Karpas-422 (cell line): Measurements from ENCODE around the gene NUDT9. TPM values are rescaled to one million over a fixed set of nuclear protein-coding genes. Genes with fewer than 3 reads are reported as not detected.
A peak's percentile ranks its signal among the peaks of the same experiment; 100 is the strongest.
"Not testable (repeated sequence)": the region's sequence is repeated elsewhere in the genome, so short reads cannot be mapped to it uniquely, and the experiment has no call there.

ENCODE experiments used
- DNase-seq: peaks from one replicate; pipeline ENCODE4 v3.0.0-alpha.2; 2015
- H2AFZ ChIP-seq: fragments of 200-600 bp; sonication (generic); 2 replicates; pipeline ENCODE4 v1.6.1; 2014; ENCODE audit warnings: antibody characterized with exemption, low read length, mixed read lengths
- H3K27ac ChIP-seq: fragments of 200-600 bp; sonication (generic); 2 replicates; pipeline ENCODE4 v1.5.1; 2014; ENCODE audit warnings: mild to moderate bottlenecking, low read length, moderate library complexity
- H3K27me3 ChIP-seq: fragments of 200-600 bp; sonication (generic); 2 replicates; pipeline ENCODE4 v1.6.1; 2014; ENCODE audit warnings: low read length, mixed read lengths
- H3K36me3 ChIP-seq: fragments of 200-600 bp; sonication (generic); 2 replicates; pipeline ENCODE4 v1.6.1; 2014; ENCODE audit warnings: low read length, mixed read lengths; ENCODE audit not compliant: insufficient read depth
- H3K4me1 ChIP-seq: fragments of 200-600 bp; sonication (generic); 2 replicates; pipeline ENCODE4 v1.6.1; 2014; ENCODE audit warnings: mild to moderate bottlenecking, low read length, mixed read lengths
- H3K4me2 ChIP-seq: fragments of 200-600 bp; sonication (generic); 2 replicates; pipeline ENCODE4 v1.6.1; 2014; ENCODE audit warnings: low read length, low read depth, mild to moderate bottlenecking; ENCODE audit not compliant: poor library complexity, severe bottlenecking
- H3K4me3 ChIP-seq: fragments of 200-600 bp; sonication (generic); 2 replicates; pipeline ENCODE4 v1.5.1; 2014; ENCODE audit warnings: mild to moderate bottlenecking, antibody characterized with exemption, low read length, mixed read lengths
- H3K79me2 ChIP-seq: fragments of 200-600 bp; sonication (generic); 2 replicates; pipeline ENCODE4 v1.6.1; 2014; ENCODE audit warnings: mild to moderate bottlenecking, low read length, mixed read lengths
- H3K9ac ChIP-seq: fragments of 200-600 bp; sonication (generic); 2 replicates; pipeline ENCODE4 v1.6.0; 2014; ENCODE audit warnings: low read length
- H3K9me2 ChIP-seq: fragments of 200-600 bp; sonication (generic), shearing (Covaris generic); replicated peaks from 2 replicates; pipeline ENCODE4 v1.6.0; 2014; ENCODE audit warnings: mild to moderate bottlenecking, low read length, moderate library complexity; ENCODE audit not compliant: insufficient read depth
- H3K9me3 ChIP-seq: fragments of 300-700, 200-600 bp; sonication (generic); 2 replicates; pipeline ENCODE4 v1.6.1; 2014; ENCODE audit warnings: low read length, mixed read lengths
- H4K20me1 ChIP-seq: fragments of 200-600 bp; sonication (generic); 2 replicates; pipeline ENCODE4 v1.6.1; 2014; ENCODE audit warnings: mild to moderate bottlenecking, antibody characterized with exemption, low read length, low read depth; ENCODE audit not compliant: insufficient read depth
- total RNA-seq: library from RNA; depleted of rRNA; stranded (reverse); fragments of >200 nt; shearing (Covaris generic); gene quantifications from 2 replicates; pipeline ENCODE4 v1.2.3, GENCODE V29; 2014; ENCODE audit warnings: low replicate concordance

NUDT9 gene
- total RNA-seq, 1 experiment from 2014 or later, result 18.5 TPM

DNA sequence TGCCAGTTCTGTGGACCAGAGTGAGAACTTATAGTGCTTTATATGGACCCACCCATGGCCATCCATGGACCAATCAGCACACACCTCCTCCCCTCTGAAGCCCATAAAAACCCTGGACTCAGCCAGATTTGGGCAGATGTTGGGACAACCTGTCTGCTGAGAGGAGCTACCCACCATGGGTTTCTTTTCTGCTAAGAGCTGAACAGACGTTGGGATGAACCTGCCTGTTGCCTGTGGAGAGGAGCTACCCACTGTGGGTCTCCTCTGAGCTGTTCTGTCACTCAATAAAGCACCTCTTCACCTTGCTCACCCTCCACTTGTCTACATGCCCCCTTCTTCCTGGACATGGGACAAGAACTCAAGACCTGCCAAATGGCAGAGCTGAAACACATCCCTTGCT is 22.4 kb upstream of the NUDT9 start:
- Histone ChIP-seq H3K79me2 (no peaks in the 10 kb centered on the region), H3K4me2 (no peak overlapping the region), H4K20me1 (no peaks in the 10 kb centered on the region), H3K27me3 (no peaks in the 10 kb centered on the region), H2AFZ (no peak overlapping the region), H3K9me2 (no peaks in the 10 kb centered on the region), H3K36me3 (no peaks in the 10 kb centered on the region), H3K9ac (no peak overlapping the region), H3K9me3 (no peaks in the 10 kb centered on the region), H3K27ac (no peak overlapping the region), H3K4me3 (no peak overlapping the region), H3K4me1 (no peaks in the 10 kb centered on the region)
- DNase-seq, result no peak

- not testable (repeated sequence) for H3K9ac ChIP-seq, H3K79me2 ChIP-seq, H3K4me3 ChIP-seq, H4K20me1 ChIP-seq, H3K9me3 ChIP-seq, H3K4me2 ChIP-seq, H3K4me1 ChIP-seq, H3K9me2 ChIP-seq, H3K27me3 ChIP-seq, H3K36me3 ChIP-seq, H2AFZ ChIP-seq, H3K27ac ChIP-seq
- peak; percentile 10 for DNase-seq
Measured at GRCh38 chr4:87403732-87404131, 18.6 kb upstream of the NUDT9 start.

GRCh38 chr4:87405211-87405820 is 17.1 kb upstream of the NUDT9 start:
- H3K79me2 ChIP-seq, result no peaks in the 10 kb centered on the region
- H3K4me3 ChIP-seq, result no peak overlapping the region
- no peak overlapping the region for H3K4me2 ChIP-seq
- peak; percentile 12 for DNase-seq
- no peaks in the 10 kb centered on the region for H3K27me3 ChIP-seq
- H3K9me3 ChIP-seq, result no peaks in the 10 kb centered on the region
- no peaks in the 10 kb centered on the region for H4K20me1 ChIP-seq
- peaks cover 7% of the 10 kb centered on the region; the same call in 1 of the 2 replicates for H3K4me1 ChIP-seq
- H3K27ac ChIP-seq, result no peak overlapping the region
- no peaks in the 10 kb centered on the region for H3K36me3 ChIP-seq
- H3K9ac ChIP-seq, result no peak overlapping the region
- no peak overlapping the region for H2AFZ ChIP-seq
- H3K9me2 ChIP-seq, result no peaks in the 10 kb centered on the region

DNA sequence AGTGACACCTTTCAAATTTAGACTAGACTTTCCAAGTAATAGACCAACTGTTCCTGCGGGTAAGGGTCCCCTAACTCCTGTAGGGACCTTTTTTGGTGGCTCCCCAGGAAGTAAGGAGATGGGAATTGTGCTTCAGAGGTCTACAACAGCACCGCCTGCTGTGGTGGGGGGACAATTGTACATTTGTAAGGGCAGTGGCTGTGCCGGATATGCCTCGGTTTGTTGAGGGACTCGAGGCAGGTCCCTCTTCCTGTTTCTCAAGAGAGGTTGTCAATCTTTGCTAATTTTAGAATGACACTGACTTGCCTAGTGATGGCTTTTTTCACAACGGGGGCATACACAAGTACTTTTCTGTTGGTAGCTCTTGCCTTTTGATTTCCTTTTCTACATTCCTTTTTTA is 15.9 kb upstream of the NUDT9 start:
- no peak overlapping the region for H2AFZ ChIP-seq
- DNase-seq, result peak; percentile 64
- no peak overlapping the region for H3K4me2 ChIP-seq
- no peak overlapping the region for H3K9ac ChIP-seq
- H3K4me1 ChIP-seq, result peaks cover 7% of the 10 kb centered on the region; the same call in 1 of the 2 replicates
- no peaks in the 10 kb centered on the region for H3K79me2 ChIP-seq
- H3K9me2 ChIP-seq, result no peaks in the 10 kb centered on the region
- no peak overlapping the region; the same call in 1 of the 2 replicates for H3K4me3 ChIP-seq
- no peaks in the 10 kb centered on the region for H3K36me3 ChIP-seq
- H4K20me1 ChIP-seq, result no peaks in the 10 kb centered on the region
- H3K9me3 ChIP-seq, result no peaks in the 10 kb centered on the region
- H3K27me3 ChIP-seq, result no peaks in the 10 kb centered on the region
- no peak overlapping the region for H3K27ac ChIP-seq

- H3K27ac ChIP-seq, H3K9ac ChIP-seq, H3K4me3 ChIP-seq: not testable (repeated sequence)
Measured at GRCh38 chr4:87406902-87407301, 15.5 kb upstream of the NUDT9 start.

GRCh38 chr4:87409420-87409939 is 12.9 kb upstream of the NUDT9 start:
- peak; percentile 37 for DNase-seq
- Histone ChIP-seq H3K9ac (no peak overlapping the region), H3K27me3 (peaks cover 3% of the 10 kb centered on the region; the same call in 1 of the 2 replicates), H2AFZ (no peak overlapping the region), H3K4me1 (peaks cover 7% of the 10 kb centered on the region; the same call in 1 of the 2 replicates), H3K9me2 (no peaks in the 10 kb centered on the region), H4K20me1 (no peaks in the 10 kb centered on the region), H3K4me3 (no peak overlapping the region), H3K27ac (no peak overlapping the region), H3K79me2 (no peaks in the 10 kb centered on the region), H3K36me3 (no peaks in the 10 kb centered on the region), H3K9me3 (no peaks in the 10 kb centered on the region), H3K4me2 (no peak overlapping the region)

More at GRCh38 chr4:87406902-87407301, 15.5 kb upstream of the NUDT9 start:
- peak; percentile 19 for DNase-seq
- not testable (repeated sequence) for H3K4me2 ChIP-seq, H3K27me3 ChIP-seq, H3K36me3 ChIP-seq, H3K9me2 ChIP-seq, H3K9me3 ChIP-seq, H2AFZ ChIP-seq, H3K79me2 ChIP-seq, H3K4me1 ChIP-seq, H4K20me1 ChIP-seq

- no peaks in the 10 kb centered on the region for H4K20me1 ChIP-seq
- no peak overlapping the region for H3K9ac ChIP-seq
- H3K27ac ChIP-seq, result no peak overlapping the region
- H3K4me3 ChIP-seq, result no peak overlapping the region
- H3K4me1 ChIP-seq, result peaks cover 7% of the 10 kb centered on the region; the same call in 1 of the 2 replicates
- no peaks in the 10 kb centered on the region for H3K9me3 ChIP-seq
- no peak for DNase-seq
- H3K27me3 ChIP-seq, result peaks cover 3% of the 10 kb centered on the region; the same call in 1 of the 2 replicates
- no peaks in the 10 kb centered on the region for H3K9me2 ChIP-seq
- no peak overlapping the region for H3K4me2 ChIP-seq
- H3K79me2 ChIP-seq, result no peaks in the 10 kb centered on the region
- H3K36me3 ChIP-seq, result no peaks in the 10 kb centered on the region
- H2AFZ ChIP-seq, result no peak overlapping the region
Measured at GRCh38 chr4:87410157-87410556, 12.2 kb upstream of the NUDT9 start.

- DNase-seq, result peak; percentile 22
- peaks cover 3% of the 10 kb centered on the region; the same call in 1 of the 2 replicates for H3K27me3 ChIP-seq
- no peaks in the 10 kb centered on the region for H3K36me3 ChIP-seq
- no peak overlapping the region for H3K4me2 ChIP-seq
- H3K27ac ChIP-seq, result no peak overlapping the region
- H3K4me1 ChIP-seq, result peaks cover 7% of the 10 kb centered on the region; the same call in 1 of the 2 replicates
- no peaks in the 10 kb centered on the region for H3K9me3 ChIP-seq
- no peaks in the 10 kb centered on the region for H3K79me2 ChIP-seq
- H2AFZ ChIP-seq, result no peak overlapping the region
- no peaks in the 10 kb centered on the region for H3K9me2 ChIP-seq
- no peak overlapping the region for H3K9ac ChIP-seq
- no peak overlapping the region for H3K4me3 ChIP-seq
- no peaks in the 10 kb centered on the region for H4K20me1 ChIP-seq
Measured at GRCh38 chr4:87410679-87411078, 11.7 kb upstream of the NUDT9 start.
